B cell (primary cell): ENCODE results near the gene RNF26. TPM values are rescaled to one million over a fixed set of nuclear protein-coding genes. Genes with fewer than 3 reads are reported as not detected.

Experiments
- ATAC-seq: fragments of 200-7000 bp; cut with Tn5 transposase; one replicate; pipeline ENCODE4 v1.10.0; 2021; ENCODE audit warnings: low read depth, mild to moderate bottlenecking, moderate number of reproducible peaks, moderate library complexity
- CTCF ChIA-PET: fragments of 350-600 bp; sonication (Branson Sonifier 250); formaldehyde crosslinking; loops from one replicate; lab custom pipeline; 2021; ENCODE audit warnings: antibody characterized with exemption, inconsistent platforms; lab: Charles Lee
- POLR2A ChIA-PET: fragments of 350-600 bp; sonication (Branson Sonifier 250); formaldehyde crosslinking; loops from one replicate; lab custom pipeline; 2021; ENCODE audit warnings: antibody characterized with exemption; lab: Charles Lee
- DNase-seq: peaks from one replicate; pipeline ENCODE4 v3.0.0; 2013
- H2AFZ ChIP-seq: 2 replicates; pipeline ENCODE4 v1.6.1; 2012; ENCODE audit warnings: mild to moderate bottlenecking, low read depth, low read length; ENCODE audit not compliant: insufficient read depth, poor library complexity, severe bottlenecking
- H3K27ac ChIP-seq, 2 donors: 1 replicate in 1 of 2; 2 replicates in 1 of 2; pipeline ENCODE4 v1.5.1; 2012 to 2013; ENCODE audit warnings: low read length in 2 of 2, mild to moderate bottlenecking in 2 of 2, moderate library complexity in 1 of 2
- H3K27me3 ChIP-seq, 4 experiments: fragments of 200-600 bp in 1 of 4; sonication (generic) in 1 of 4; replicated peaks in 1 of 4; 1 replicate in 2 of 4; 2 replicates in 2 of 4; pipeline versions ENCODE4 v1.6.1 to v1.7.0; 2013 to 2016; ENCODE audit warnings: low read length in 3 of 4, mild to moderate bottlenecking in 2 of 4, mixed read lengths in 1 of 4, moderate library complexity in 1 of 4; ENCODE audit not compliant: insufficient read depth in 4 of 4, control insufficient read depth in 3 of 4; ENCODE audit errors: control extremely low read depth in 1 of 4
- H3K36me3 ChIP-seq, 2 experiments: replicated peaks in 1 of 2; 1 replicate in 1 of 2; 2 replicates in 1 of 2; pipeline versions ENCODE4 v1.6.1 to v1.7.1; 2013; ENCODE audit warnings: low read length in 1 of 2; ENCODE audit not compliant: insufficient read depth in 2 of 2, control insufficient read depth in 1 of 2; ENCODE audit errors: control extremely low read depth in 1 of 2, extremely low read depth in 1 of 2
- H3K4me1 ChIP-seq, 2 donors: fragments of 200-600 bp in 1 of 2; sonication (generic) in 1 of 2; 1 replicate in 1 of 2; 2 replicates in 1 of 2; pipeline versions ENCODE4 v1.5.1 to v1.6.1; 2013 to 2017; ENCODE audit warnings: low read length in 2 of 2; ENCODE audit not compliant: control insufficient read depth in 2 of 2, insufficient read depth in 2 of 2
- H3K4me2 ChIP-seq: replicated peaks from 2 replicates; pipeline ENCODE3; 2012; ENCODE audit warnings: mild to moderate bottlenecking, low read depth, low read length; ENCODE audit not compliant: poor library complexity, severe bottlenecking
- H3K4me3 ChIP-seq, 5 experiments: fragments of 200-600 bp in 1 of 5; sonication (generic) in 1 of 5; 1 replicate in 3 of 5; 2 replicates in 2 of 5; pipeline versions ENCODE4 v1.5.1 to v1.7.0; 2011 to 2016; ENCODE audit warnings: low read length in 4 of 5, mild to moderate bottlenecking in 4 of 5, low read depth in 2 of 5, control low read depth in 1 of 5, moderate library complexity in 1 of 5; ENCODE audit not compliant: insufficient read depth in 1 of 5; ENCODE audit errors: control extremely low read depth in 1 of 5, extremely low read depth in 1 of 5
- H3K79me2 ChIP-seq: fragments of 200-600 bp; sonication (generic); one replicate; pipeline ENCODE4 v1.6.0; 2016; ENCODE audit warnings: low read length; ENCODE audit not compliant: control insufficient read depth, insufficient read depth
- H3K9ac ChIP-seq: fragments of 200-600 bp; sonication (generic); 2 replicates; pipeline ENCODE4 v1.6.1; 2017; ENCODE audit warnings: mild to moderate bottlenecking, low read length, moderate library complexity
- H3K9me3 ChIP-seq, 3 donors: one replicate each; pipeline versions ENCODE4 v1.6.1 to v1.7.1; 2013; ENCODE audit warnings: low read length in 2 of 3; ENCODE audit not compliant: control insufficient read depth in 2 of 3, insufficient read depth in 1 of 3; ENCODE audit errors: control extremely low read depth in 1 of 3
- H4K20me1 ChIP-seq: 2 replicates; pipeline ENCODE4 v1.6.0; 2012; ENCODE audit warnings: mild to moderate bottlenecking, low read length; ENCODE audit not compliant: insufficient read depth, control insufficient read depth, poor library complexity, severe bottlenecking
- H3K27ac Mint-ChIP-seq: one replicate; pipeline ENCODE4 v1.8.0; 2021; ENCODE audit warnings: mixed read lengths
- H3K27me3 Mint-ChIP-seq: one replicate; pipeline ENCODE4 v1.8.0; 2021; ENCODE audit warnings: mixed read lengths
- H3K4me1 Mint-ChIP-seq: one replicate; pipeline ENCODE4 v1.8.0; 2021; ENCODE audit warnings: mixed read lengths
- H3K4me3 Mint-ChIP-seq: one replicate; pipeline ENCODE4 v1.8.0; 2021; ENCODE audit warnings: mixed read lengths
- H3K9me3 Mint-ChIP-seq: one replicate; pipeline ENCODE4 v1.8.0; 2022; ENCODE audit warnings: mixed read lengths; ENCODE audit not compliant: insufficient read depth
- EZH2 ChIP-seq: IDR thresholded peaks from 2 replicates; pipeline ENCODE4 v1.6.1; 2012; ENCODE audit warnings: borderline replicate concordance, low read depth, mild to moderate bottlenecking, moderate library complexity, low read length; ENCODE audit not compliant: insufficient read depth, poor library complexity, severe bottlenecking
- WGBS: methylation state at CpG from one replicate; pipeline ENCODE4 v1.1.5; 2013; ENCODE audit warnings: missing lambda C conversion rate; ENCODE audit not compliant: insufficient coverage; 5-methylcytosine and 5-hydroxymethylcytosine counted together
- intact Hi-C: fragments of 100-400 bp; cut with micrococcal nuclease; formaldehyde crosslinking; loops from one replicate; pipeline ENCODE4 v1.10.0; 2022
- polyA plus RNA-seq: library from polyadenylated mRNA; depleted of rRNA; stranded (reverse); fragments of >200 nt; gene quantifications from 2 replicates; pipeline ENCODE4 v1.2.3, GENCODE V29; 2012
- total RNA-seq, 2 donors: library from RNA; stranded (reverse); fragments of 120-200 nt in 1 of 2; gene quantifications; 1 replicate in 1 of 2; 2 replicates in 1 of 2; pipeline versions ENCODE4 v1.2.3 to v1.2.4, GENCODE V29; 2013 to 2022
- TF ChIP-seq, protein P1 (sequence below): fragments of 200-600 bp; IDR thresholded peaks from one replicate; pipeline ENCODE4 v1.8.0; 2022; ENCODE audit warnings: antibody characterized with exemption, mild to moderate bottlenecking

The RNF26 gene
- total and polyA plus RNA-seq, 2 donors (not counting 1 experiment from before 2014, with no cell fraction given), result 15.5 to 21.8 TPM

DNA sequence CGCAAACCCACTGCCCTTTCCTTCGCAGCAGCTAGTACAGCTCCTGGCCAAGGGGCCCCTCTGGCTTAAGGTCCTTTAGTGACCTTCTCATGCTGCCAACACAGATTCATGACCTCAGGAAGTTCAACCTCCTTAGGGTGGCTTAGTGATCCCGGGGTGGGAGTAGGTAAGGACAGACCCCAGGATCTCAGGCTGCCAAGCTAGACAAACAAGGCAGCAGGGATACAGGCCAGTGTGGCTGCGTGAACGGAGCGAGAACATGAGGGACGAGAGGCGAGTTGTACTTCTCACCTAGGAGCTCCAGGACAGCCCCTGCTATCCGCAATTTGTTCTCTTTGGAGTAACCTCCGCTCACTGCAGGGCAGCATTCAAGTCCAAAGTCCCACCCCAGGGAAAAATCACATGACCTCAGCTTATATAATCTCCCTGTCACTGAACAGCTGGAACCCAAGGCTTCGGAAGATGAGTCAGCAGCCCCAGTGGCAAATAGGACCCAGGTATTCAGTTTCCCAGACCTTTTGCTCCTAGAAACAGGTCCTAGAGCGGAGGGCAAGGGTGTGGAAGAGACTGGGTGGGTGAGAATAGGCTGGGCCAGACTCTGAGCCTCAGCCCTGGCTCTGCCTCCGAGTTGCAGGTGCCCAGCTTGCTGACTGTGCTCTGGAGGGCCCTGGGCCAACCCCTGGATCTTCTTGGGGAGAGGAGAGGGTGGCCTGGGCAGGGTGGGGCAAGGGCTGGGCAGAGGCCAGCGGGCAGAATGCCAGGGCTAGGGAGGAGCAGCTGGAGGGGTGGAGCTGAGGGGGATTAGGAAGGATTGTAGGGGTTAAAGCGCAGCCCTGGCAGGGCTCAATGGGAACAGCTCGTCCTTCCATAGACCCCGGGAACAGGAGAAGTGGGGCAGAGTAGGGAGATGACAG, 34.1 kb downstream of the RNF26 start:
- Mint-ChIP-seq H3K4me1 (peaks cover 8% of the 10 kb centered on the region), H3K27ac (no peak overlapping the region), H3K4me3 (no peak overlapping the region), H3K9me3 (no peaks in the 10 kb centered on the region), H3K27me3 (peaks cover 58% of the 10 kb centered on the region)
- Histone ChIP-seq H3K27ac (no peak overlapping the region), H3K36me3 (no peaks in the 10 kb centered on the region), H3K9me3 (peaks cover 0 to 16% (median 0%) of the 10 kb centered on the region in 3 donors), H3K4me1 (peaks cover 10 to 15% of the 10 kb centered on the region in 2 donors), H3K4me3 (no peak overlapping the region), H3K27me3 (peaks cover 0 to 45% (median 22%) of the 10 kb centered on the region in 4 experiments), H3K79me2 (no peaks in the 10 kb centered on the region), H3K9ac (no peak overlapping the region), H2AFZ (no peak overlapping the region), H4K20me1 (no peaks in the 10 kb centered on the region), H3K4me2 (no peak overlapping the region)
- TF ChIP-seq, protein P1, sequence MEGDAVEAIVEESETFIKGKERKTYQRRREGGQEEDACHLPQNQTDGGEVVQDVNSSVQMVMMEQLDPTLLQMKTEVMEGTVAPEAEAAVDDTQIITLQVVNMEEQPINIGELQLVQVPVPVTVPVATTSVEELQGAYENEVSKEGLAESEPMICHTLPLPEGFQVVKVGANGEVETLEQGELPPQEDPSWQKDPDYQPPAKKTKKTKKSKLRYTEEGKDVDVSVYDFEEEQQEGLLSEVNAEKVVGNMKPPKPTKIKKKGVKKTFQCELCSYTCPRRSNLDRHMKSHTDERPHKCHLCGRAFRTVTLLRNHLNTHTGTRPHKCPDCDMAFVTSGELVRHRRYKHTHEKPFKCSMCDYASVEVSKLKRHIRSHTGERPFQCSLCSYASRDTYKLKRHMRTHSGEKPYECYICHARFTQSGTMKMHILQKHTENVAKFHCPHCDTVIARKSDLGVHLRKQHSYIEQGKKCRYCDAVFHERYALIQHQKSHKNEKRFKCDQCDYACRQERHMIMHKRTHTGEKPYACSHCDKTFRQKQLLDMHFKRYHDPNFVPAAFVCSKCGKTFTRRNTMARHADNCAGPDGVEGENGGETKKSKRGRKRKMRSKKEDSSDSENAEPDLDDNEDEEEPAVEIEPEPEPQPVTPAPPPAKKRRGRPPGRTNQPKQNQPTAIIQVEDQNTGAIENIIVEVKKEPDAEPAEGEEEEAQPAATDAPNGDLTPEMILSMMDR, result no peak
- TF ChIP-seq EZH2, result no peak
- ChIA-PET CTCF (interaction anchor here (0.5 to 3.6 kb wide), 7 partner anchors 8 to 45 kb away, joined by 3 to 16 read pairs (median 3); no protein-coding TSS in a partner anchor), POLR2A (interaction anchor here (0.6 kb wide), 1 partner anchor 30 kb away, joined by 11 read pairs; no protein-coding TSS in a partner anchor)
- intact Hi-C loops, result no loop called here
- ATAC-seq, result no peak
- no peak for DNase-seq
- 79% methylated on average over 16 of the region's 17 CpGs for WGBS
